ENCODE measurements around the gene C3orf33.

GRCh38 chr3:155780291-155780690 is 25.8 kb downstream of the C3orf33 start:
- TF ChIP-seq CBX3 (IDR thresholded peaks at IDR 0.05; ENCODE audit: borderline replicate concordance in 1 of 2, low read length in 2 of 2) (no peak), TAL1 (IDR thresholded peaks at IDR 0.05) (no peak), CREB1 (IDR thresholded peaks at IDR 0.05) (no peak), CREB1 (CRISPR knock-in tag; IDR thresholded peaks at IDR 0.05) (no peak), TCF7L2 (IDR thresholded peaks at IDR 0.05; ENCODE audit: low read depth, low read length) (no peak), ZNF507 (tag; conservative IDR thresholded peaks at IDR 0.05) (no peak), EP300 (IDR thresholded peaks at IDR 0.05; ENCODE audit: low read length) (no peak), U2AF1 (optimal IDR thresholded peaks at IDR 0.05; ENCODE audit: low read depth, low read length) (no peak), JUN (IDR thresholded peaks at IDR 0.05; ENCODE audit: borderline replicate concordance, low read depth, low read length) (no peak), JUN (CRISPR knock-in tag; IDR thresholded peaks at IDR 0.05; ENCODE audit: borderline replicate concordance) (no peak)
- TF ChIP-seq, protein P1, sequence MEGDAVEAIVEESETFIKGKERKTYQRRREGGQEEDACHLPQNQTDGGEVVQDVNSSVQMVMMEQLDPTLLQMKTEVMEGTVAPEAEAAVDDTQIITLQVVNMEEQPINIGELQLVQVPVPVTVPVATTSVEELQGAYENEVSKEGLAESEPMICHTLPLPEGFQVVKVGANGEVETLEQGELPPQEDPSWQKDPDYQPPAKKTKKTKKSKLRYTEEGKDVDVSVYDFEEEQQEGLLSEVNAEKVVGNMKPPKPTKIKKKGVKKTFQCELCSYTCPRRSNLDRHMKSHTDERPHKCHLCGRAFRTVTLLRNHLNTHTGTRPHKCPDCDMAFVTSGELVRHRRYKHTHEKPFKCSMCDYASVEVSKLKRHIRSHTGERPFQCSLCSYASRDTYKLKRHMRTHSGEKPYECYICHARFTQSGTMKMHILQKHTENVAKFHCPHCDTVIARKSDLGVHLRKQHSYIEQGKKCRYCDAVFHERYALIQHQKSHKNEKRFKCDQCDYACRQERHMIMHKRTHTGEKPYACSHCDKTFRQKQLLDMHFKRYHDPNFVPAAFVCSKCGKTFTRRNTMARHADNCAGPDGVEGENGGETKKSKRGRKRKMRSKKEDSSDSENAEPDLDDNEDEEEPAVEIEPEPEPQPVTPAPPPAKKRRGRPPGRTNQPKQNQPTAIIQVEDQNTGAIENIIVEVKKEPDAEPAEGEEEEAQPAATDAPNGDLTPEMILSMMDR (IDR thresholded peaks at IDR 0.05 in 2 of 3, conservative IDR thresholded peaks at IDR 0.05 in 1 of 3; ENCODE audit: insufficient read depth in 2 of 3, low read depth in 1 of 3, low read length in 3 of 3): no peak
- TF ChIP-seq, protein P2, sequence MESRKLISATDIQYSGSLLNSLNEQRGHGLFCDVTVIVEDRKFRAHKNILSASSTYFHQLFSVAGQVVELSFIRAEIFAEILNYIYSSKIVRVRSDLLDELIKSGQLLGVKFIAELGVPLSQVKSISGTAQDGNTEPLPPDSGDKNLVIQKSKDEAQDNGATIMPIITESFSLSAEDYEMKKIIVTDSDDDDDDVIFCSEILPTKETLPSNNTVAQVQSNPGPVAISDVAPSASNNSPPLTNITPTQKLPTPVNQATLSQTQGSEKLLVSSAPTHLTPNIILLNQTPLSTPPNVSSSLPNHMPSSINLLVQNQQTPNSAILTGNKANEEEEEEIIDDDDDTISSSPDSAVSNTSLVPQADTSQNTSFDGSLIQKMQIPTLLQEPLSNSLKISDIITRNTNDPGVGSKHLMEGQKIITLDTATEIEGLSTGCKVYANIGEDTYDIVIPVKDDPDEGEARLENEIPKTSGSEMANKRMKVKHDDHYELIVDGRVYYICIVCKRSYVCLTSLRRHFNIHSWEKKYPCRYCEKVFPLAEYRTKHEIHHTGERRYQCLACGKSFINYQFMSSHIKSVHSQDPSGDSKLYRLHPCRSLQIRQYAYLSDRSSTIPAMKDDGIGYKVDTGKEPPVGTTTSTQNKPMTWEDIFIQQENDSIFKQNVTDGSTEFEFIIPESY (CRISPR knock-in tag; IDR thresholded peaks at IDR 0.05): no peak
- TF ChIP-seq, protein P3, sequence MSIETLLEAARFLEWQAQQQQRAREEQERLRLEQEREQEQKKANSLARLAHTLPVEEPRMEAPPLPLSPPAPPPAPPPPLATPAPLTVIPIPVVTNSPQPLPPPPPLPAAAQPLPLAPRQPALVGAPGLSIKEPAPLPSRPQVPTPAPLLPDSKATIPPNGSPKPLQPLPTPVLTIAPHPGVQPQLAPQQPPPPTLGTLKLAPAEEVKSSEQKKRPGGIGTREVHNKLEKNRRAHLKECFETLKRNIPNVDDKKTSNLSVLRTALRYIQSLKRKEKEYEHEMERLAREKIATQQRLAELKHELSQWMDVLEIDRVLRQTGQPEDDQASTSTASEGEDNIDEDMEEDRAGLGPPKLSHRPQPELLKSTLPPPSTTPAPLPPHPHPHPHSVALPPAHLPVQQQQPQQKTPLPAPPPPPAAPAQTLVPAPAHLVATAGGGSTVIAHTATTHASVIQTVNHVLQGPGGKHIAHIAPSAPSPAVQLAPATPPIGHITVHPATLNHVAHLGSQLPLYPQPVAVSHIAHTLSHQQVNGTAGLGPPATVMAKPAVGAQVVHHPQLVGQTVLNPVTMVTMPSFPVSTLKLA (conservative IDR thresholded peaks at IDR 0.05): no peak
